Tibial artery (tissue), 4 donors: ENCODE results near the gene C6orf47.

Experiments used
- DNase-seq, 2 donors: peaks; one replicate each; pipeline ENCODE4 v3.0.0-alpha.2; 2019
- H3K27ac ChIP-seq, 2 donors: fragments of 200-600 bp; sonication (generic) in 1 of 2; 1 replicate in 1 of 2; 2 replicates in 1 of 2; pipeline ENCODE4 v1.5.1; 2018 to 2019; ENCODE audit warnings: mild to moderate bottlenecking in 1 of 2
- H3K27me3 ChIP-seq, 2 donors: fragments of 200-600 bp; sonication (generic) in 1 of 2; one replicate each; pipeline versions ENCODE4 v1.5.1 to v1.6.0; 2016 to 2019
- H3K36me3 ChIP-seq, 3 donors: fragments of 200-600 bp; sonication (generic) in 2 of 3; one replicate each; pipeline ENCODE4 v1.5.1; 2016 to 2019; ENCODE audit warnings: mild to moderate bottlenecking in 2 of 3
- H3K4me1 ChIP-seq, 4 donors: fragments of 200-600 bp; sonication (generic) in 2 of 4; 1 replicate in 3 of 4; 2 replicates in 1 of 4; pipeline ENCODE4 v1.5.1; 2016 to 2019
- H3K4me3 ChIP-seq, 2 donors: fragments of 200-600 bp; sonication (generic) in 1 of 2; 1 replicate in 1 of 2; 2 replicates in 1 of 2; pipeline ENCODE4 v1.5.1; 2018 to 2019; ENCODE audit warnings: mild to moderate bottlenecking in 2 of 2
- H3K9me3 ChIP-seq, 3 donors: fragments of 200-600 bp; sonication (generic) in 1 of 3; one replicate each; pipeline ENCODE4 v1.5.1; 2016 to 2019
- CTCF ChIP-seq, 2 experiments: fragments of 200-600 bp in 1 of 2; fragments of 450-650 bp in 1 of 2; IDR thresholded peaks; one replicate each; pipeline ENCODE4 v1.5.1; 2017 to 2019; ENCODE audit warnings: antibody characterized with exemption in 2 of 2, mild to moderate bottlenecking in 1 of 2, moderate library complexity in 1 of 2
- intact Hi-C: fragments of 100-400 bp; cut with DNase I; formaldehyde crosslinking; loops from one replicate; pipeline ENCODE4 v1.15.0; 2023; ENCODE audit warnings: low total_unique reads

The C6orf47 gene

GRCh38 chr6:31690231-31691077, 29.9 kb upstream of the C6orf47 start:
- Histone ChIP-seq H3K4me1 (no peaks in the 10 kb centered on the region), H3K27me3 (no peaks in the 10 kb centered on the region), H3K9me3 (no peaks in the 10 kb centered on the region), H3K27ac (no peak overlapping the region), H3K36me3 (peaks cover 62 to 100% (median 89%) of the 10 kb centered on the region in 3 donors), H3K4me3 (no peak overlapping the region)
- no peak for DNase-seq
- intact Hi-C loops, result no loop called here
- no peak for TF ChIP-seq CTCF (IDR thresholded peaks at IDR 0.05)

- peaks cover 53 to 97% (median 79%) of the 10 kb centered on the region in 3 donors for H3K36me3 ChIP-seq
- intact Hi-C loops, result no loop called here
These were observed 28.9 kb upstream of the C6orf47 start for GRCh38 chr6:31689249-31690110.

GRCh38 chr6:31687860-31688693, 27.5 kb upstream of the C6orf47 start:
- peaks cover 0 to 2% (median 0%) of the 10 kb centered on the region in 4 donors for H3K4me1 ChIP-seq
- intact Hi-C loops, result no loop called here
- no peak for TF ChIP-seq CTCF (IDR thresholded peaks at IDR 0.05)
- no peak overlapping the region for H3K27ac ChIP-seq
- no peaks in the 10 kb centered on the region for H3K27me3 ChIP-seq
- no peak for DNase-seq
- peaks cover 53 to 90% (median 65%) of the 10 kb centered on the region in 3 donors for H3K36me3 ChIP-seq
- no peaks in the 10 kb centered on the region for H3K9me3 ChIP-seq
- H3K4me3 ChIP-seq, result no peak overlapping the region

More at GRCh38 chr6:31689249-31690110, 28.9 kb upstream of the C6orf47 start:
- no peak for TF ChIP-seq CTCF (IDR thresholded peaks at IDR 0.05)
- Histone ChIP-seq H3K4me3 (no peak overlapping the region), H3K9me3 (no peaks in the 10 kb centered on the region), H3K4me1 (no peaks in the 10 kb centered on the region), H3K27me3 (no peaks in the 10 kb centered on the region), H3K27ac (no peak overlapping the region)
- DNase-seq, result no peak

- Histone ChIP-seq H3K9me3 (no peaks in the 10 kb centered on the region), H3K4me3 (no peak overlapping the region), H3K27me3 (no peaks in the 10 kb centered on the region), H3K27ac (no peak overlapping the region), H3K4me1 (peaks cover 0 to 6% (median 0%) of the 10 kb centered on the region in 4 donors), H3K36me3 (peaks cover 53 to 83% (median 58%) of the 10 kb centered on the region in 3 donors)
- TF ChIP-seq CTCF (IDR thresholded peaks at IDR 0.05), result no peak
- intact Hi-C loops, result no loop called here
- no peak for DNase-seq
These were observed 26.7 kb upstream of the C6orf47 start for GRCh38 chr6:31687321-31687720.

- TF ChIP-seq CTCF (IDR thresholded peaks at IDR 0.05), result no peak
- intact Hi-C loops, result no loop called here
- no peak overlapping the region for H3K4me3 ChIP-seq
- no peaks in the 10 kb centered on the region for H3K9me3 ChIP-seq
- peaks cover 0 to 12% (median under 1%) of the 10 kb centered on the region in 4 donors for H3K4me1 ChIP-seq
- H3K36me3 ChIP-seq, result peaks cover 49 to 75% (median 50%) of the 10 kb centered on the region in 3 donors
- no peaks in the 10 kb centered on the region for H3K27me3 ChIP-seq
- DNase-seq, result no peak
- no peak overlapping the region for H3K27ac ChIP-seq
These were observed 25.9 kb upstream of the C6orf47 start for GRCh38 chr6:31686483-31686882.
